HG03135 (cell line): ENCODE results near the gene STK10.

Source experiments
- ATAC-seq: cut with Tn5 transposase; IDR thresholded peaks from one replicate; pipeline ENCODE4 v1.9.1; 2021; ENCODE audit warnings: mild to moderate bottlenecking, moderate library complexity; ENCODE audit not compliant: unreplicated experiment

Gene STK10

GRCh38 chr5:171992305-171992704, 195.7 kb downstream of the STK10 start:
- ATAC-seq = no peak
